PC-3 (cell line): ENCODE data around the gene USP14. TPM values are rescaled to one million over a fixed set of nuclear protein-coding genes. Genes with fewer than 3 reads are reported as not detected.

Experiments used
- ATAC-seq: fragments of 200-7000 bp; cut with Tn5 transposase; 2 replicates; pipeline ENCODE4 v1.9.1; 2020; ENCODE audit warnings: mild to moderate bottlenecking, moderate library complexity
- BruUV-seq: library from RNA; stranded (reverse); fragments of 400-500 nt; replicated peaks from 2 replicates; lab custom pipeline; 2021; lab: Mats Ljungman, UMichigan
- CTCF ChIA-PET: fragments of 300-600 bp; sonication (Branson Sonifier 250); formaldehyde crosslinking; loops from one replicate; lab custom pipeline; 2022; ENCODE audit warnings: antibody characterized with exemption; lab: Charles Lee
- POLR2A ChIA-PET: fragments of 300-600 bp; sonication (Branson Sonifier 250); formaldehyde crosslinking; loops from one replicate; lab custom pipeline; 2022; ENCODE audit warnings: antibody characterized with exemption; ENCODE audit not compliant: unreplicated experiment; lab: Charles Lee
- DNase-seq: peaks from one replicate; pipeline ENCODE4 v3.0.0-alpha.2; 2015
- H2AFZ ChIP-seq: fragments of 300-600 bp; sonication (generic); 2 replicates; pipeline ENCODE4 v1.6.0; 2016; ENCODE audit warnings: antibody characterized with exemption, low read length
- H3F3A ChIP-seq: fragments of 300-600 bp; sonication (generic); one replicate; pipeline ENCODE4 v1.6.0; 2017; ENCODE audit warnings: antibody characterized with exemption, low read length, control low read depth, mild to moderate bottlenecking; ENCODE audit not compliant: unreplicated experiment
- H3K27ac ChIP-seq: fragments of 300-600 bp; sonication (generic); 2 replicates; pipeline ENCODE4 v1.5.1; 2016; ENCODE audit warnings: mild to moderate bottlenecking, low read length
- H3K27me3 ChIP-seq: fragments of 300-600 bp; sonication (generic); 2 replicates; pipeline ENCODE4 v1.6.1; 2016; ENCODE audit warnings: low read length, mixed read lengths
- H3K36me3 ChIP-seq: fragments of 300-600 bp; sonication (generic); 2 replicates; pipeline ENCODE4 v1.6.1; 2016; ENCODE audit warnings: low read depth, mixed run types, low read length, mixed read lengths
- H3K4me1 ChIP-seq: fragments of 300-600 bp; sonication (generic); 2 replicates; pipeline ENCODE4 v1.5.1; 2016; ENCODE audit warnings: low read length; ENCODE audit not compliant: insufficient read depth
- H3K4me2 ChIP-seq: fragments of 300-600 bp; sonication (generic); 2 replicates; pipeline ENCODE4 v1.6.0; 2016; ENCODE audit warnings: low read length
- H3K4me3 ChIP-seq: fragments of 300-600 bp; sonication (generic); 2 replicates; pipeline ENCODE4 v1.5.1; 2016; ENCODE audit warnings: mild to moderate bottlenecking, low read length, mixed read lengths
- H3K79me2 ChIP-seq: fragments of 300-600 bp; sonication (generic); 2 replicates; pipeline ENCODE4 v1.6.1; 2017; ENCODE audit warnings: low read length, mixed read lengths
- H3K9ac ChIP-seq: fragments of 300-600 bp; sonication (generic); 2 replicates; pipeline ENCODE4 v1.6.0; 2016; ENCODE audit warnings: mild to moderate bottlenecking, low read length
- H3K9me2 ChIP-seq: fragments of 300-600 bp; sonication (generic); replicated peaks from 2 replicates; pipeline ENCODE4 v1.6.1; 2016; ENCODE audit warnings: mixed run types, low read length, mixed read lengths
- H3K9me3 ChIP-seq: fragments of 300-600 bp; sonication (generic); 2 replicates; pipeline ENCODE4 v1.6.1; 2016; ENCODE audit warnings: low read length, mixed read lengths
- H4K20me1 ChIP-seq: fragments of 300-600 bp; sonication (generic); 2 replicates; pipeline ENCODE4 v1.6.1; 2016; ENCODE audit warnings: low read length, mixed read lengths
- EZH2 ChIP-seq: fragments of 300-600 bp; sonication (generic); IDR thresholded peaks from one replicate; pipeline ENCODE4 v1.6.1; 2017; ENCODE audit warnings: antibody characterized with exemption, mild to moderate bottlenecking, low read length; ENCODE audit not compliant: unreplicated experiment
- EZH2phosphoT487 ChIP-seq: fragments of 300-600 bp; sonication (generic); IDR thresholded peaks from 2 replicates; pipeline ENCODE4 v1.6.1; 2018; ENCODE audit warnings: mild to moderate bottlenecking, antibody characterized with exemption, low read length, borderline replicate concordance
- intact Hi-C: fragments of 100-400 bp; cut with micrococcal nuclease; formaldehyde crosslinking; loops from 2 replicates; pipeline ENCODE4 v1.9.0; 2023
- total RNA-seq: library from RNA; depleted of rRNA; stranded (reverse); fragments of >200 nt; gene quantifications from 2 replicates; pipeline ENCODE4 v1.2.3, GENCODE V29; 2014
- TF ChIP-seq, protein P1 (sequence below): fragments of 300-600 bp; sonication (generic); conservative IDR thresholded peaks from 2 replicates; pipeline ENCODE4 v1.5.1; 2017; ENCODE audit warnings: antibody characterized with exemption, low read depth, mild to moderate bottlenecking, low read length

The USP14 gene
- total RNA-seq, 1 experiment from 2014 or later: 30.7 TPM

DNA sequence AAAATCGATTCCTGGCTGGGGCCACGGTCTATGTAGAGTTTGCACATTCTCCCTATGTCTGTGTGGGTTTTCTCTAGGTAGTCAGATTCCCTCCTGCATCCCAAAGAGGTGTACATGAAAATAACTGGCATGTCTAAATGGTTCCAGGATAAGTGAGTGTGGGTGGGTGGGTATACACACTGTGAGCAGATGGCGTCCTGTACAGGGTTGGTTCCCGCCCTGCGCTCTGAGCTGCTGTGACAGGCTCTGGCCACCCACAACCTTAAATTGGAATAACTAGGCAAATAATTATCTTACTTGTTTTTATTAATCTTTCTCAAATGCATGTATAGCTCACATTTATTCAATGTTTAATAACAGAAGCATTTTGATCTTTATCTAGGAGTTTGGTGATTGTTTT, 93.2 kb downstream of the USP14 start:
- H3K4me3 ChIP-seq: no peak overlapping the region
- CTCF ChIA-PET: no interaction called here
- no peaks in the 10 kb centered on the region for H3K9me3 ChIP-seq
- no peak overlapping the region for H2AFZ ChIP-seq
- POLR2A ChIA-PET: no interaction called here
- BruUV-seq: no TSS peak
- H3K79me2 ChIP-seq: no peaks in the 10 kb centered on the region
- no peaks in the 10 kb centered on the region for H3F3A ChIP-seq
- H3K4me1 ChIP-seq: peaks cover 15% of the 10 kb centered on the region
- H3K27ac ChIP-seq: no peak overlapping the region
- TF ChIP-seq EZH2 (no peak), EZH2phosphoT487 (no peak)
- TF ChIP-seq, protein P1, sequence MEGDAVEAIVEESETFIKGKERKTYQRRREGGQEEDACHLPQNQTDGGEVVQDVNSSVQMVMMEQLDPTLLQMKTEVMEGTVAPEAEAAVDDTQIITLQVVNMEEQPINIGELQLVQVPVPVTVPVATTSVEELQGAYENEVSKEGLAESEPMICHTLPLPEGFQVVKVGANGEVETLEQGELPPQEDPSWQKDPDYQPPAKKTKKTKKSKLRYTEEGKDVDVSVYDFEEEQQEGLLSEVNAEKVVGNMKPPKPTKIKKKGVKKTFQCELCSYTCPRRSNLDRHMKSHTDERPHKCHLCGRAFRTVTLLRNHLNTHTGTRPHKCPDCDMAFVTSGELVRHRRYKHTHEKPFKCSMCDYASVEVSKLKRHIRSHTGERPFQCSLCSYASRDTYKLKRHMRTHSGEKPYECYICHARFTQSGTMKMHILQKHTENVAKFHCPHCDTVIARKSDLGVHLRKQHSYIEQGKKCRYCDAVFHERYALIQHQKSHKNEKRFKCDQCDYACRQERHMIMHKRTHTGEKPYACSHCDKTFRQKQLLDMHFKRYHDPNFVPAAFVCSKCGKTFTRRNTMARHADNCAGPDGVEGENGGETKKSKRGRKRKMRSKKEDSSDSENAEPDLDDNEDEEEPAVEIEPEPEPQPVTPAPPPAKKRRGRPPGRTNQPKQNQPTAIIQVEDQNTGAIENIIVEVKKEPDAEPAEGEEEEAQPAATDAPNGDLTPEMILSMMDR: no peak
- ATAC-seq (no peak), DNase-seq (no peak)
- no peak overlapping the region for H3K9ac ChIP-seq
- H3K27me3 ChIP-seq: no peaks in the 10 kb centered on the region
- no peaks in the 10 kb centered on the region for H3K9me2 ChIP-seq
- no peak overlapping the region for H3K4me2 ChIP-seq
- intact Hi-C loops: no loop called here
- H3K36me3 ChIP-seq: peaks cover 72% of the 10 kb centered on the region
- H4K20me1 ChIP-seq: no peaks in the 10 kb centered on the region

DNA sequence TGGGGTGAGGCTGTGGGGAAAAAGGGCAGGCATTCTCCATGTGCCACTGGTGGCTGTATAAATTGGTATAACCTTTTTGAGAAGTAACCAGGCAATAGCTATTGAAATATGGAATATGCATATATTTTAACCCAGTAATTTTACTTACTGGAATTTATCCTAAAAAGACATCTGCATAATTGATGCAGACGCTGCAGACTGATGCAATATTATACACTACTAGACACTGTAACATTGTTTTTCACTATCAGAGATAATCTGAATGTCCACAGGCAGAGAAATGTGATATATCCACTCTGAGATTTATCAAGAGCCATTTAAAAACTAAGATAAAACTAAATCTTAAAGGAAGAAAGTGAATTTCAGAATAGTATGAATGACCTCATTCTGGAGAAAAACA, 94.8 kb downstream of the USP14 start:
- no peak overlapping the region for H3K9ac ChIP-seq
- ChIA-PET POLR2A (interaction anchor here (0.5 kb wide), 1 partner anchor 1972 kb away, joined by 5 read pairs; no protein-coding TSS in a partner anchor), CTCF (no interaction called here)
- H3K4me3 ChIP-seq: no peak overlapping the region
- H3K79me2 ChIP-seq: no peaks in the 10 kb centered on the region
- H3K9me3 ChIP-seq: no peaks in the 10 kb centered on the region
- H3F3A ChIP-seq: no peaks in the 10 kb centered on the region
- H4K20me1 ChIP-seq: no peaks in the 10 kb centered on the region
- no peak overlapping the region for H3K27ac ChIP-seq
- intact Hi-C loops: no loop called here
- DNase-seq (no peak), ATAC-seq (no peak)
- H3K36me3 ChIP-seq: peaks cover 72% of the 10 kb centered on the region
- H3K4me2 ChIP-seq: no peak overlapping the region
- no TSS peak for BruUV-seq
- H3K9me2 ChIP-seq: no peaks in the 10 kb centered on the region
- no peaks in the 10 kb centered on the region for H3K27me3 ChIP-seq
- peaks cover 15% of the 10 kb centered on the region for H3K4me1 ChIP-seq
- TF ChIP-seq, protein P1: no peak
- TF ChIP-seq EZH2phosphoT487: no peak
- no peak for TF ChIP-seq EZH2
- H2AFZ ChIP-seq: no peak overlapping the region

DNA sequence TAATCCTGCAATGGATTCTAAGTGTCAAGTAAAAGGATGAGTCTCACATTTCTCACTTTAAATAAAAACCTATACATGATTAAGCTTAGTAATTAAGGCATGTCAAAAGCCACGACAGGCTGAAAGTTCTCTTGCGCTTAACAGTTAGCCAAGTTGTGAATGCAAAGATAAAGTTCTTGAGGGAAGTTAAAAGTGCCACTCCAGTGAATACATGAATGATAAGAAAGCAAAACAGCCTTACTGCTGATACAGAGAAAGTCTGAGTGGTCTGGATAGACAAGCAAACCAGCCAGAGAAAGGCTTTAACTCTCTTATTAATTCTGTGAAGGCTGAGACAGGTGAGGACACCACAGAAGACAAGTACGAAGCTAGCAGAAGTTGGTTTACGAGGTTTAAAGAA, 96.8 kb downstream of the USP14 start:
- no peaks in the 10 kb centered on the region for H3K79me2 ChIP-seq
- H3K27me3 ChIP-seq: no peaks in the 10 kb centered on the region
- no peak overlapping the region for H2AFZ ChIP-seq
- TF ChIP-seq EZH2 (no peak), EZH2phosphoT487 (no peak)
- TF ChIP-seq, protein P1: no peak
- H3K9me3 ChIP-seq: no peaks in the 10 kb centered on the region
- intact Hi-C loops: no loop called here
- H3K4me1 ChIP-seq: peaks cover 15% of the 10 kb centered on the region
- H3K4me2 ChIP-seq: no peak overlapping the region
- H3K36me3 ChIP-seq: peaks cover 80% of the 10 kb centered on the region
- ChIA-PET CTCF (no interaction called here), POLR2A (no interaction called here)
- DNase-seq (no peak), ATAC-seq (no peak)
- no peak overlapping the region for H3K27ac ChIP-seq
- no peaks in the 10 kb centered on the region for H4K20me1 ChIP-seq
- no peak overlapping the region for H3K9ac ChIP-seq
- BruUV-seq: no TSS peak
- no peaks in the 10 kb centered on the region for H3K9me2 ChIP-seq
- H3K4me3 ChIP-seq: no peak overlapping the region
- H3F3A ChIP-seq: no peaks in the 10 kb centered on the region
